Muscle layer of duodenum (tissue), 2 donors: ENCODE measurements around the gene UROC1.

Source experiments
- H3K27ac ChIP-seq: one replicate; pipeline ENCODE4 v1.7.0; 2013; ENCODE audit warnings: mild to moderate bottlenecking, low read length
- H3K27me3 ChIP-seq: one replicate; pipeline ENCODE4 v1.7.0; 2013; ENCODE audit warnings: low read depth, mild to moderate bottlenecking, control low read depth, low read length
- H3K36me3 ChIP-seq, 2 donors: one replicate each; pipeline ENCODE4 v1.7.0; 2013; ENCODE audit warnings: low read length in 2 of 2, control low read depth in 1 of 2, mild to moderate bottlenecking in 1 of 2; ENCODE audit not compliant: insufficient read depth in 2 of 2, control insufficient read depth in 1 of 2
- H3K4me1 ChIP-seq, 2 donors: one replicate each; pipeline ENCODE4 v1.7.0; 2013; ENCODE audit warnings: low read length in 2 of 2, mild to moderate bottlenecking in 2 of 2, control low read depth in 1 of 2, moderate library complexity in 1 of 2; ENCODE audit not compliant: insufficient read depth in 2 of 2, control insufficient read depth in 1 of 2
- H3K4me3 ChIP-seq, 2 donors: one replicate each; pipeline ENCODE4 v1.7.0; 2013; ENCODE audit warnings: low read length in 2 of 2, low read depth in 1 of 2, mild to moderate bottlenecking in 1 of 2
- H3K9me3 ChIP-seq, 2 donors: one replicate each; pipeline ENCODE4 v1.7.0; 2013; ENCODE audit warnings: low read length in 2 of 2, control low read depth in 1 of 2, mild to moderate bottlenecking in 1 of 2; ENCODE audit not compliant: control insufficient read depth in 1 of 2
- donor health status: healthy.

Gene UROC1

DNA sequence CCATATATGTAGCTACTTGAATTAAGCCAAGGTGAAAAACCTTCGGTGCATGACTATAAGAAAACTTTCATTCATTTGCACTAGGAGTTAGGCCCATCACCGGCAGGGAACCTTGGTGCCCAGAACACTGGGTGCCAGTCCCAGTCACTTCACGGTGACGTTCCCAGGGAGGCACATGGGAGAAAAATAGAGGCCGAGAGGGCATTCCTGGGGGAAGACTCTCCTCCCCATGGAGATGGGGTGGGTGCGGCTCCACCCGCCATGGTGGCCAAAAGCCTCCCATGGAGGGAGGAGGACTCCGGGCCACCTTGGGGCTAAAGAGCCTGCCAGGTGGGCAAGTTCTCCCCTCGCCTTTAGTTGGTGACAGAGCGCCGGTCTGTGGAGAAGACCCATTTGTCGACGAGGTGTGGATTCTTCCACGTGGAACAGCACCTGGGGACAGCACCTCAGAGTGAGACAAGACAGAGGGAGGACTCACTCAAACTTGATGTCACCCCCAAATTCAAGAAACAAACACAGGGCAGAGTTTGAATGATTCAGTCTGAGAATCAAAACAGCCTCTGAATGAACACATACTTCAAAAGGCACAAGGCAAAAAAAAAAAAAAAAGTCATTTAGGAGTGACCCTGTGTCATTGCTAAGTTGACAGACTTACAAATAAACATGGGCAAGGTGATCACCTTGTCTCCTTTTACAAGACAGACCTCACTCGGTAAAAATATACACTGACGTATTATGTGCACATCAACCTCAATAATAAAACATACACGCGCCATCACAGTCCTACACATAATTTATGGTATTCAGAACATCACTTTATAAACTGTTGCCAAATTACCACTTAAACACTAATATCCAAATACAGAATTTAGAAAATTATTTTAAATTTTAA, 80.5 kb downstream of the UROC1 start:
- Histone ChIP-seq H3K27me3 (no peaks in the 10 kb centered on the region), H3K4me1 (peaks cover 0 to 4% of the 10 kb centered on the region in 2 donors), H3K27ac (no peak overlapping the region), H3K9me3 (no peaks in the 10 kb centered on the region), H3K4me3 (no peak overlapping the region), H3K36me3 (peaks cover 15 to 71% of the 10 kb centered on the region in 2 donors)

DNA sequence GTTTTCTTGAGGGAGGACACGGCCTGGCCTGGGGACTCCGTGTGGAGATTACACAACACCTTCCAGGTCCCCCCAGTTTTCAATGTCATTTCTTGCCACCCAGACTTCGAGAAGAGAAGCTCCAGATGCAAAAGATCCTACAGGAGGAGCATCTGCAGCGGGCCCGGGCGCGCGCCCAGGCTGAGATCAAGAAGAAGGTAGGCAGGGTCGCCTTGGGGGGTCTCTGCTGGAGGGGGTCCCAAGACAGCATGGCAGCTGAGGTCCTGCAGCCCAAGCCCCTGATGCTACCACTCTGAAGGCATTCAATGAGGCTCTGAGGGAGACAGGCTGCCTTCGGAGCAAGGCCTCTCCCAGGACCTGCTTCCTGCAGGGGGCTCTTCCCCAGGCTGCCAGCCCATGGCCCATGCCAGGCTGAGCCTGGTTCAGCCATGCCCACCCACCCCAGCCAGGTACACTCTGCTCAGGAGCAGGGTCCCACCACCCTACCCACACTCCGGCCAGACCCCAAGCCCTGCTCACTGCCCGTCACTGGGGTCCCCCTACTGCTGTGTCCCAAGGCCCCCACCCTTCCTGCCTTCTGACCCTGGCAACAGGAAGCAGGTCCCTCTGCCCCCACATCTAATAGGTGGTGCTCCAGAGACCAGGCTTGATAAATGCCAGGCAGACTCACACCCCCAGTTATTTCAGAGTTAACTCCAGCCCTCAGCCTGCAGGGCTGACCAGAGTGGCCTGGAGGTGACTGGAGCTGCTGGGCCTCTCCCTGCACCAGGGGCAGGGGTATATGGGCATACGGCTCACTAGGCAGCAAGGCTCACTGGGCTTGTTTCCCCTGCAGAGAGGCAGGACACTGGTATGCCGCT, 81.9 kb downstream of the UROC1 start:
- Histone ChIP-seq H3K27ac (no peak overlapping the region), H3K36me3 (peaks cover 15 to 64% of the 10 kb centered on the region in 2 donors), H3K27me3 (no peaks in the 10 kb centered on the region), H3K4me3 (no peak overlapping the region), H3K4me1 (no peaks in the 10 kb centered on the region), H3K9me3 (peaks cover 0 to 7% of the 10 kb centered on the region in 2 donors)

DNA sequence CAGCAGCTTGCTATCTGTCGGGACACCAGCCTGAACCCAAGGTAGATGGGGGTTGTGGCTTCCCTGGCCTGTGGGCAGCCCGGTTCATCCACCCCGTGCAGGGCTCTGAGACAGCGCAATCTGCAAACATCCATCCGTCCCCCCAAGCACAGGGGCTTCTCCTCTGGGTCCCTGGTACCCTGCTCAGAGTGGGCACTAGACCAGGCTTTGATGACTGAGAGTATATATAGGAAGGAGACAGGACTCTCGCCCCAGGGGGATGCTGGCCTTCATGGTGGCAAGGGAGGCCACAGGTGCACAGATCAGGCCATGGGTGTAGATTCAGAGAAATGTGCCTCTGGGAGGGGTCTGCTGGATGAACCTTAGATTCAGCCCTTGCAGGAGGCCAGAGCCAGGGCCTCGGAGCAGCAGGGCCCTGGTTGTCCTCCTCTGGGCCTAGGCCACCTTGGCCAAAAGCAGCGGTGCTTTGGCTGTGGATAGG, 82.6 kb downstream of the UROC1 start:
- Histone ChIP-seq H3K27me3 (no peaks in the 10 kb centered on the region), H3K27ac (no peak overlapping the region), H3K9me3 (peaks cover 0 to 7% of the 10 kb centered on the region in 2 donors), H3K4me3 (no peak overlapping the region), H3K36me3 (peaks cover 15 to 59% of the 10 kb centered on the region in 2 donors), H3K4me1 (no peaks in the 10 kb centered on the region)

DNA sequence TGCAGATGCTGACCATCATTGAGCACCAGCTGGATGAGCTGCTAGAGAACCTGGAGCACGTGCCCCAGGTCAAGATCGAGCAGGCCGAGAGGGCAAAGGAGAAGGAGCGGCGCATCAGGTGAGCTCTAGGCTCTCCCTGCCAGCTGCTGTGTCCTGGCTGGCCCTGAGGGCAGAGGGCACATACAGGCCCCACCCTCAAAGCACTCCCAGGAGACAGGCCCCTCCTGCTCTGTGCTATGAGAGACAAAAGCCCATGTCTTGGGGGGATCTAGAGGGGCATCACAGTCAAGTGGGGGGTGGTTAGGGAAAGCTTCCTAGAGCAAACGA, 83.3 kb downstream of the UROC1 start:
- H3K27ac ChIP-seq: no peak overlapping the region
- no peak overlapping the region for H3K4me3 ChIP-seq
- H3K27me3 ChIP-seq: no peaks in the 10 kb centered on the region
- no peaks in the 10 kb centered on the region for H3K4me1 ChIP-seq
- peaks cover 15 to 54% of the 10 kb centered on the region in 2 donors for H3K36me3 ChIP-seq
- peaks cover 0 to 7% of the 10 kb centered on the region in 2 donors for H3K9me3 ChIP-seq

DNA sequence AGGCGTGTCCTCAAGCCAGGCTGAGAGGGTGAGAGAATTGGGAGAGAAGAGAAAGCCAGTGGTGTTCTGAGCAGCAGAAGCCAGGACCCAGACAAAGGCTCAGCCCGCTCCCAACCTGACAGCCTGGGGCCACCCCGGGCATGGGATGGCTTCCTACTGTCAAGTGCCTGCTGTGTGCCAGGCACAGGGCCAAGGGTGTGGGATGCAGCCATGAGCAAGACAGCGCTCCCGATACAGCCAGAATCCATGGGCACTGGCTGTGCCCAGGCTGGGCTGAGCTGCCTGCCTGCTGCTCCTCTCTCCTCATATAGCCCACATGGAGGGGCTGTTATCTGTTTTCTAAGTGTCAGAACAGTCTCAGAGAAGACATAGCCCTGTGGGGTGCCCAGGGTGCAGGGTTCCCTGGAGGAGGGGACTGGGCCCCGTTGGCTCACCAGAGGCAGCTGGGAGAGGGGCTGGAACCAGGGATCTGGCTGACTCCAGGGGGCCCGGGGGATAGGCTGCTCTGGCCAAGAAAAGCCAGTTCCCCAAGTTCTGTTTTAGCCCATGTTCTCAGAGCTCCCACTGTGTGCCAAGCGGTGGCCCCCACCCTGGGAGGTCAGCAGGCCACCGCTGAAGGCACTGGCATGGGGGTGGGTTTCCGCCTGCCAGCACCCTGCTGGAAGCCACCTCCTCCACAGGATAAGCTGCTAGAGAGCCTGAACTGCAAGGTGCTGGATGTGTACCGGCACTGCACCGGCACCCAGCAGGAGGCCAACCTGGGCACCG, 83.9 kb downstream of the UROC1 start:
- Histone ChIP-seq H3K4me3 (no peak overlapping the region), H3K4me1 (no peaks in the 10 kb centered on the region), H3K27me3 (no peaks in the 10 kb centered on the region), H3K27ac (no peak overlapping the region), H3K36me3 (peaks cover 12 to 49% of the 10 kb centered on the region in 2 donors), H3K9me3 (peaks cover 0 to 7% of the 10 kb centered on the region in 2 donors)

DNA sequence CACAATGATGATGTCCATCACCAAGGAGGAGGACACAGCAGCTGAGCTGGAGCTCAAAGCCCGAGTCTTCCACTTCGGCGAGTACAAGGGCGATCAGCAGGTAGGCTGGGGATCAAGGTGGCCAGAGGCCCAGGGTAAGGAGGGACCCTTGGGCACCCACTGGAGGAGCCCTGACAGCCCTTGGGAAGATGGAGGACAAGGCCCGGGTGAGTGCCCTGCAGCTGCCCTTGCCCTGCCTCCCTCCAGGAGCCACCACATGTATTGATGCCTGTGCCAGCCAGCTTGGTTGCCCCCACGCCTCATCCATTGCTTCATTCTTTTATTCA, 84.5 kb downstream of the UROC1 start:
- Histone ChIP-seq H3K4me1 (no peaks in the 10 kb centered on the region), H3K27me3 (no peaks in the 10 kb centered on the region), H3K4me3 (no peak overlapping the region), H3K27ac (no peak overlapping the region), H3K36me3 (peaks cover 7 to 44% of the 10 kb centered on the region in 2 donors), H3K9me3 (peaks cover 0 to 12% of the 10 kb centered on the region in 2 donors)

DNA sequence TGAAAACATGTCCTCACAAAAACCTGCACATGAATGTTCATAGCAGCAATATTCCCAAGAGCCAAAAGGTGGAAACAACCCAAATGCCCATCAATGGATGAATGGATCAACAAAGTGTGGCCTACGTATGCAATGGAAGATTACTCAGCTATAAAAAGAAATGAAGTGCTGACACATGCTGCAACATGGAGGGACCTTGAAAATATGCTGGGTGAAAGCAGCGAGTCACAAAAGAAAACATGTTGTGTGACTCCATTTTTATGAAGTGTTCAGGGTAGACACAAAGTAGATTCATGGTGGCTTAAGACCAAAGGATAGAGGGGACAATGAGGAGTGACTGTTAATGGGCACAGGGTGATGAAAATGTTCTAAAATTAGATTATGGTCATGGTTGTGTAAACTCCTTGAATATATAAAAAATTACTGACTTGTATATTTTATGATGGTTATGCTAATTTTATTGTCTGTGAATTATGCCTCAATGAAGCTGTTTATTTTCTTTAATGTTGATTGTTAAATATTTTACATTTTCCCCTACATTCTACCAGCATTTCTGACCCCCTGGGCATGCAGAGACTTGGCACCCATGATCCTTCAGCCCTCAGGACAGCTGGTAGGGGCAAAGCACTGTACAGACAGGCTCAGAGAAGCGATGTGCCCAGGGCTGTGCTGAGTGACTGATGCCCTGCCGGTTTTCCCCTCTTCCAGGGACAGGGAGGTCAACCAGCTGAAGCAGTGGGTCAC, 85.0 kb downstream of the UROC1 start:
- Histone ChIP-seq H3K36me3 (peaks cover 5 to 38% of the 10 kb centered on the region in 2 donors), H3K4me3 (no peak overlapping the region), H3K4me1 (no peaks in the 10 kb centered on the region), H3K27me3 (no peaks in the 10 kb centered on the region), H3K27ac (no peak overlapping the region), H3K9me3 (peaks cover 0 to 14% of the 10 kb centered on the region in 2 donors)
